IPS-NIHi11 (cell line): ENCODE results near the gene NPBWR2.
"Not testable (repeated sequence)": the region's sequence is repeated elsewhere in the genome, so short reads cannot be mapped to it uniquely, and the experiment has no call there.

Experiments used
- DNase-seq: peaks from one replicate; pipeline ENCODE4 v3.0.0; 2012; ENCODE audit warnings: mixed read lengths, low spot score

Gene NPBWR2

DNA sequence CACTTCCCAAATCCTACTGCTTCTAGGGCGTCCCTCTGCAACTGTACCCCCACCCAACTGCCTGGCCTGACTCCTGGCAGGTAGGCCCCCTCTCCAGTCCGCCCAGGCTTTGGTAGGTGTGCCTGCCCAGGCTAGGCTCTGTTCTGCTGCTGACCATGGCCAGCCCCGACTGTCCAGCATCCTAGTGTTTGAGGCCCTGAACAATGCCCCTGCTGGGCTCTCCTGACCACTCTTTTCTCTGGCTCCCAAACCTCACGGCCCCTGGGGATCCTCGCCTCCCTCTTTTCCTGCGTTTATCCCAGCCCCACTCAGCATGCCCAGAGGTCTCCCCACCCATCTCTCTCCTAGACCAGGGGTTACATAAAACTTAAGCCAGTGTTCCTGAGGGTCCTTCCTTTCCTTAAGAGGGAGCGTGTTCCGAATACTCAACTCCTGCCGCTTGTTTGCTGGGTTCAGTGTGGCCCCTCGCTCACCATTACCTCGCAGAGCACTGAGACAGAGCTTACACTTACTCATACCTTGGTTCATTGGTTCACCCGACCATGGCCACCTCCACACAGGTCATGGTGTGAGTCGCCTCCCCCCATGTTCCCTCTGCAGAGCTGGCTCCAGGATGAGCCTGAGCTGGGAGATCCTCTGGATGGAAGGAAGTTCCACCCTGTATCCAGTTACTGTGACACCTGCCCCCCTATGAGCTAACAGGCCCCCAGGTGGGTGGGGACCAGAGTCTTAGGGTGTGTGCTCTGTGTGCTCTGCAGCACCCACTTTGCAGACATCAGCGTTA, 35.8 kb upstream of the NPBWR2 start:
- no peak for DNase-seq

- DNase-seq, result no peak
Observed at GRCh38 chr20:64142590-64142989, 35.2 kb upstream of the NPBWR2 start.

- DNase-seq, result no peak
Observed at GRCh38 chr20:64140956-64141355, 33.6 kb upstream of the NPBWR2 start.

DNA sequence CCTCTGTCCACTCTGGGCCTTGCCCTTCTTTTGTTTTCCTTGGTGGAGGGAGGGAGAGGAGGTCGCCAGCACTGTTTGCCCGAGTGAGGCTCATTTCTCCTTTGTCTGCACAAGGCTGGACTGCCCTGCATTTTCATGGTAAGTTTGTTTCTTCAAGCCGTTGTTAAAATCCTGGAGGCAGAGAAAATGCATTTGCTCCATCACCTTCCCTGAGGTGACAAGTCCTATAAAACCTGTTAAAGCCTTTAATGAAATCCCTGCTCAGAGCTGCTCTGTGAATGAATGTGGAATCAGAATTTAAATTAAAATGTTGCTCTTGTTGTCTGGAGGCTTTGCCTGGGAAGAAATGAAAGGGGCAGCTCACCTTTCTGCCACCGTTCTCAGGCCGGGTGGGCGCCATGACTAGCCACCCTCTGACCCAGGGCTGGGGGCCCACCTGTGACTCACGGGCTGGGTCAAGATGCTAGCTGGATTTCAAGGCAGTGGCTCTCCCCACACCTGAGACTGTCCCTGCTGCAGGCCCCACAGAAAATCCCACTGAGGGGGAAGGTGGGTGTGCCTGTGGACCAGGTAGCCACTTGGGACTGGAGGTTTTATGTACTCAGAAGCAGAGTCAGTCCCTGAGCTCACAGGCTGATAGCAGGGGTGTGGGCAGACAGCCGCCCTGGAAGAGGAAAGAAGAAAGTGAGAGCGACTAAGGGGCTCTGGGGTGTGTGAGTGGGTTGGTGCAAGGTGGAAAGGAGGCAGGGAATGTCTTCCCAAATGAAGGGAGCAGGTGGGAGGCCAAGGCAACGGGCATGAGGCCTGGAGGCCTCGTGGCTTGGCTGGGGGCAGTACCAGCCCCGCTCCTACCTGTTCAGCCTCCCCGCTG, 32.9 kb upstream of the NPBWR2 start:
- peak; percentile 4 for DNase-seq

- peak; percentile 29 for DNase-seq
Observed at GRCh38 chr20:64139199-64140060, 32.1 kb upstream of the NPBWR2 start.

DNA sequence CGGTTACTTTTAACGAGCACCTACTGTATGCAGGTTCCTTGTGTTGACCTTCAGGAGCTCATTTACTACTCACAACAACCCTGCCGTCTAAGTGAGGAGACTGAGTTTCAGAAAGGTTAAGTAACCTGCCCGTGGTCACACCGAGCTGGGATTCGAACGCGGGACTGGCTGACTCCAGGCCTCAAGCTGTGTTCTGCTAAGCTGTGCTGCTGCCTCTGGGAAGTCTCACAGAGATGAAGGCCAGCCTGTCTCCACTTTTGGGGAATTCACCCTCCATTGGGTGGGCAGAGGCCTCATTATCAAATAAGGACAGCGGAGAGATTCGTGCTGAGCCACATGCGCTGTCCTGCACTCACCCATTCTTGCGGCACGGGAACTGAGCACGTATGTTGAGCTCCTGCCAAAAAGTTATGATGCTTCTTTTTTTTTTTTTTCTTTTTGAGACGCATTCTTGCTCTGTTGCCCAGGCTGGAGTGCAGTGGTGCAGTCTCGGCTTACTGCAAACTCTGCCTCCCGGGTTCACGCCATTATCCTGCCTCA, 31.0 kb upstream of the NPBWR2 start:
- DNase-seq, result peak; percentile 2

DNA sequence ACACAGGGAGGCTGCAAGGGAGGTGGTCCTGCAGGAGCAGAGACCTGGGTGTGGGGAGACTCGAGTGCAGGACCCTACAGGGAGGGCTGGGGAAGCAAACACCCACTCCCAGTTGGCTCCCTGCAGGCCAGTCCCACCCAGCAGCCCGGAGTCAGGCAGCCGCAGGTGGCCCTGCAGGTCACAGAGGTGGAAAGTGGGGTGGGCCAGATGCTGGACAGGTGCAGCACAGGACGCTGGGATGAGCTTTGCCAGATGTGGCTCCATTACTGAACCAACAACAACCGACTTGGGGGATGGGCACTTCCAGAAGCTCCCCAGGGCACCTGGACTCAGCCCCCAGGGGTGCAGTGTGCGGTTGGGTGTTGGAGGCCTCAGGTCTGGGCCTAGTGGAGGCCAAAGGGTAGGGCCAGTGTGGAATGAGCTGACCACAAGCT, 30.2 kb upstream of the NPBWR2 start:
- DNase-seq, result peak; percentile 4

DNA sequence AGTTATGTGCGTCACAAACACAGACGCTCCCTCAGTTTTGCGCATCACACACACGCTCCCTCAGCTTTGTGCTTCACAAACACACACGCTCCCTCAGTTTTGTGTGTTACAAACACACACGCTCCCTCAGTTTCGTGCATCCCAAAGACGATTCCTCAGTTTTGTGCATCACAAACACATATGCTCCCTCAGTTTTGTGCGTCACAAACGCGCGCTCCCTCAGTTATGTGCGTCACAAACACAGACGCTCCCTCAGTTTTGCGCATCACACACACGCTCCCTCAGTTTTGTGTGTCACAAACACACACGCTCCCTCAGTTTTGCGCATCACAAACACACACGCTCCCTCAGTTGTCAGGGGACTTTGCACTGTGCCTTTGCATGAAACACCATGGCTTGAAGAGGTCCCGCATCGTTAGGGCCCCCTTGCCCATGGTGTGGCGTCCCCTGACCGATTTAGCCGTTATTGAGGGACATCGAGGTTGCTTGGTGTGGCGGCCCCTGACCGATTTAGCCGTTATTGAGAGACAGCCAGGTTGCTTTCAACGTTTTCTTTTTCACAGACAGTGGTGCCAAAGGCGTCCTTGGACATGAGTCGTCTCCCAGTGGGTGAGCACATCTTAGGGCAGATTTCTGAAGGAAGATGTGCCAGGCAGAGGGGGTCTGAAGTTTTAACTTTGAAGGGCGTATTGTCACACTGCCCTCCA, 28.8 kb upstream of the NPBWR2 start:
- peak; percentile 1 for DNase-seq

GRCh38 chr20:64134744-64135143, 27.4 kb upstream of the NPBWR2 start:
- DNase-seq, result not testable (repeated sequence)

DNA sequence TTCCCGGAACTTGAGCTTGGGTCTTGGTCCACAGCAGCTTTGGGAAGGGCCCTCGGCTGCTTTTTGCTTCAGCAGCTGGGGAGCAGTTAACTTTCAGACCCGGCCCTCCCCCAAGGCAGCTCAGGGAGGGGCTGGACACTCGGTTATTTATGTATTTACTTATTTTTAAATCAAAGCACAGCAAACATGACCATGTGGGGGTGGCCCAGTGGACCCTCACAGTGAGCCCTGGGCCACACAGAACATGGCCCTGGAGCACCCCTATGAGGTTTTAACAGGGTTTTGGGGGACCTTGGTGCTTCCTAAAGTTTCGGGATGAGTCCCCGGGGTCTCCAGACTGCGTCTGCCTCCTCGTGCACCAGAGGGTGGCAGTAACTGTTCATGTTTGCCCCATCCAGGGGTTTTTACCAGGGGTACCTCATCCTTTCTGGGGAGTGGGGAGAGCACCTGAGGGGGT, 26.6 kb upstream of the NPBWR2 start:
- no peak for DNase-seq

GRCh38 chr20:64131406-64131805, 24.0 kb upstream of the NPBWR2 start:
- peak; percentile 48 for DNase-seq

GRCh38 chr20:64130876-64131275, 23.5 kb upstream of the NPBWR2 start:
- DNase-seq, result no peak

GRCh38 chr20:64130271-64130670, 22.9 kb upstream of the NPBWR2 start:
- no peak for DNase-seq

- no peak for DNase-seq
Observed at GRCh38 chr20:64129146-64129782, 21.9 kb upstream of the NPBWR2 start.

DNA sequence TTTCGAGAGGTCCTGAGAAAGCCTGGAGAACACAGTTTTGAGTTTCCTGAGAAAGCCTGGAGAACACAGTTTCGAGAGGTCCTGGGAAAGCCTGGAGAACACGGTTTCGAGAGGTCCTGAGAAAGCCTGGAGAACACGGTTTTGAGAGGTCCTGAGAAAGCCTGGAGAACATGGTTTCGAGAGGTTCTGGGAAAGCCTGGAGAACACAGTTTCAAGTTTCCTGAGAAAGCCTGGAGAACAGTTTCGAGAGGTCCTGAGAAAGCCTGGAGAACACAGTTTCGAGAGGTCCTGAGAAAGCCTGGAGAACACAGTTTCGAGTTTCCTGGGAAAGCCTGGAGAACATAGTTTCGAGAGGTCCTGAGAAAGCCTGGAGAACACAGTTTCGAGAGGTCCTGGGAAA, 16.2 kb upstream of the NPBWR2 start:
- not testable (repeated sequence) for DNase-seq

DNA sequence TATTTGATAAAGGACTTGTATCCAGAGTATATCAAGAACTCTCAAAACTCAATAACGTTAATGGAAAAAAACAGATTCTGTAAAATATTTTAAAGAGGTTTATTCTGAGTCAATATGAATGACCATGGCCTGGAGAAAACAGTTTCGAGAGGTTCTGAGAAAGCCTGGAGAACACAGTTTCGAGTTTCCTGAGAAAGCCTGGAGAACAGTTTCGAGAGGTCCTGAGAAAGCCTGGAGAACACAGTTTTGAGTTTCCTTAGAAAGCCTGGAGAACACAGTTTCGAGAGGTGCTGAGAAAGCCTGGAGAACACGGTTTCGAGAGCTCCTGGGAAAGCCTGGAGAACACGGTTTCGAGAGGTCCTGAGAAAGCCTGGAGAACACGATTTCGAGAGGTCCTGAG, 15.6 kb upstream of the NPBWR2 start:
- DNase-seq, result not testable (repeated sequence)

DNA sequence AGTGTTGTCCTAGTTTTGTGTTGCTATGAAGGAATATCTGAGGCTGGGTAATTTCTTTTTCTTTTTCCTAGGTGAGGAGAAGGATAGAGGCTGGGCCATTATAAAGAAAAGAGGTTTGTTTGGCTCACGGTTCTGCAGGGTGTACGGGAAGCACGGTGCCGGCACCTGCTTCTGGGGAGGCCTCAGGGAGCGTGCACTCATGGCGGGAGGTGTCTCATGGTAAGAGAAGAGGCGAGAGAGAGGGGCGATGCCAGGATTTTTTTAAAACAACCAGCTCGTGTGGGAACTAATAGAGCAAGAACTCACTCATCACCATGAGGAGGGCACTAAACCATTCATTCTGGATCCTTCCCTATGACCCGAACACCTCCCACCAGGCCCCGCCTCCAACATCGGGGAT, 14.2 kb upstream of the NPBWR2 start:
- DNase-seq, result no peak

DNA sequence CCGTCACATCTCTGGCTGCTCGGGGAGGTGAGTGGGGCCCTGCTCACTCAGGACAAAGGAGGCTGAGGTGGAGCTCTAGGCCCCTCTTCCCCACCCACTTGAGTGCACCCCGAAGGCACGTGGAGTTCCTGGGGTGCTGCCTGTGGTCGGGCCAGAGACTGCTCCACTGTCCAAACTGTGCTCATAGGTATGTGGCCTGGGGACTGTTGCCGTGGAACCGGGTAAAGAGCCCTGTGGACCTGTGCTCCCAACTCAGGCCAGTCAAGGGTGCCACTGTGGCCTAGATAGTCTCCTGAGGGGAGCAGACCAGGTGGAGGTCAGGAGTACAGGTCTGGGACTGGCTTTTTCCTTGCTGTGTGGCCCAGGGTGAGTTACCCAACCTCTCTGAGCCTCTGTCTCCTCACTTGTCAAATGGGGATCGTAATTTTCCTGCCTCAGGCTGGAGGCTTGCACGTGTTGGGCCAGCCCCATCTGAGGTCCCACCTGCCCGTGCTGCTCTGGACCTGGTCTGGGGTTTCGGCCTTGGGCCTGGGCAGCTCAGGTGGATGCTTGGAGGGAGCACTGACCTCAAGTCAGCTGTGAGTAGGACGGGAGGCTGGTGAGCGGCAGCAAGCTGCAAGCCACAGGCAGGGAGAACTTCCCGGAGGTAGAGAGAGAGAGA, 12.4 kb upstream of the NPBWR2 start:
- peak; percentile 28 for DNase-seq

- DNase-seq, result peak; percentile 6
Observed at GRCh38 chr20:64119301-64119680, 11.9 kb upstream of the NPBWR2 start.

GRCh38 chr20:64117432-64117777, 10.0 kb upstream of the NPBWR2 start:
- not testable (repeated sequence) for DNase-seq
